Ovary (tissue), 9 donors: Measurements from ENCODE around the gene GSTT4. TPM values are rescaled to one million over a fixed set of nuclear protein-coding genes. Genes with fewer than 3 reads are reported as not detected.
A peak's percentile ranks its signal among the peaks of the same experiment; 100 is the strongest.
"Not testable (repeated sequence)": the region's sequence is repeated elsewhere in the genome, so short reads cannot be mapped to it uniquely, and the experiment has no call there.

Experiments
- DNase-seq, 5 donors: peaks; one replicate each; pipeline ENCODE4 v3.0.0-alpha.2; 2019 to 2020
- H3K27ac ChIP-seq, 2 donors: fragments of 200-600 bp; one replicate each; pipeline versions ENCODE4 v1.5.1 to v1.8.0; 2019 to 2022
- H3K27me3 ChIP-seq: fragments of 200-600 bp; one replicate; pipeline ENCODE4 v1.8.0; 2022
- H3K36me3 ChIP-seq: fragments of 200-600 bp; sonication (generic); one replicate; pipeline ENCODE4 v1.5.1; 2019
- H3K4me1 ChIP-seq: one replicate; pipeline ENCODE4 v1.8.1; 2013; ENCODE audit warnings: mild to moderate bottlenecking, moderate library complexity; ENCODE audit not compliant: insufficient read depth
- H3K4me3 ChIP-seq: fragments of 200-600 bp; sonication (generic); one replicate; pipeline ENCODE4 v1.5.1; 2017
- H3K9me3 ChIP-seq, 2 donors: fragments of 200-600 bp in 1 of 2; sonication (generic) in 1 of 2; one replicate each; pipeline versions ENCODE4 v1.5.1 to v1.8.1; 2013 to 2019; ENCODE audit warnings: mild to moderate bottlenecking in 1 of 2, moderate library complexity in 1 of 2
- WGBS, 3 donors: extraction: QIAGEN DNeasy Blood & Tissue Kit in 1 of 3; methylation state at CpG; one replicate each; pipeline versions ENCODE4 v1.1.5 to v1.1.7; 2013 to 2017; 5-methylcytosine and 5-hydroxymethylcytosine counted together
- intact Hi-C, 4 donors: fragments of 100-400 bp; cut with DNase I; formaldehyde crosslinking; loops; one replicate each; pipeline versions ENCODE4 v1.11.0 to v1.15.1; 2022 to 2023
- polyA plus RNA-seq, 2 donors: library from polyadenylated mRNA; stranded (reverse); fragments of 200-250 nt in 1 of 2; fragments of 350-450 nt in 1 of 2; fragmentation: Illumina TruSeq in 1 of 2; extraction: RNeasy Lipid Tissue Mini Kit (QIAGEN cat#74804) in 1 of 2; gene quantifications; one replicate each; pipeline ENCODE4 v1.2.3, GENCODE V29; 2013 to 2014
- total RNA-seq, 7 donors: library from RNA; depleted of rRNA in 2 of 7; stranded (reverse); fragments of >200 nt in 2 of 7; fragmentation: NEBNext Ultra II Directional in 3 of 7; extraction: Animal tissue kit (Norgen Biotek cat#: 25700) in 3 of 7; gene quantifications; one replicate each; pipeline versions ENCODE4 v1.1.0 to v1.2.4, GENCODE V29; 2016 to 2023
- TF ChIP-seq, protein P1 (sequence below), 3 donors: fragments of 450-650 bp in 2 of 3; fragments of 200-600 bp in 1 of 3; IDR thresholded peaks; one replicate each; pipeline versions ENCODE4 v1.5.1 to v1.8.0; 2016 to 2022; ENCODE audit warnings: antibody characterized with exemption in 3 of 3, mild to moderate bottlenecking in 1 of 3
- donor health status: DM: no; HTN: no; CAD: no; lungs with moderate emphysema.
- donor health status: DM: no; HTN: no; CAD: no.
- donor health status: Bipolar disorder and iron deficiency.
- donor health status: DM: yes; HTN: yes; CAD: no.
- donor health status: DM: no; HTN: no; CAD: no.
- donor health status: DM: yes; HTN: yes; CAD: no.

The GSTT4 gene
- total and polyA plus RNA-seq, 9 donors, result not detected

DNA sequence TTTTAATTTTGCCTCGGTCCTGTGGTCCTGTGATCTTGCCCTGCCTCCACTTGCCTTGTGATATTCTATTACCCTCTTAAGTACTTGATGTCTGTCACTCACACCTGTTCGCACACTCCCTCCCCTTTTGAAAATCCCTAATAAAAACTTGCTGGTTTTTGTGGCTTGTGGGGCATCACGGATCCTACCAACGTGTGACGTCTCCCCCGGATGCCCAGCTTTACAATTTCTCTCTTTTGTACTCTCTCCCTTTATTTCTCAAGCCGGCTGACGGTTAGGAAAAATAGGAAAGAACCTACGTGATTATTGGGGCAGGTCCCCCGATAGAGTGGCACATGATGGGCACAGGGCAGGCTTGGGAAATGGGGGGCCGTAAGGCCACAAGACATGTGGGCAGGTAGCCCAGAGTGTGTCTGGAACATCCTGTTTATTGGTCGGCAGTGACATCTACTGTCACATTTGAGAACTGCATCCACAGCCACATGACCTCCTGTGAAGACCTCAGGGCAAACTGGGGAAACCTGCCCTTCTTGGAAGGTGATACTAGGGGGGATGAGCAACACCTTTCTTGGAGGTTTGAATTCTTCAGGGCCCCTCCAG is 48.9 kb downstream of the GSTT4 start:
- not testable (repeated sequence) for H3K4me1 ChIP-seq, H3K36me3 ChIP-seq, H3K9me3 ChIP-seq, H3K4me3 ChIP-seq, H3K27ac ChIP-seq, H3K27me3 ChIP-seq
- intact Hi-C loops, result loop anchor here in 2 of 4 donors (10.0 kb wide), 2 partner anchors 92 to 218 kb away; no protein-coding TSS in a partner anchor
- peak; percentile 70 to 88 (median 79) for DNase-seq
- 18 to 25% (median 23%) methylated on average over 12 of the region's 12 CpGs for WGBS, 3 donors
- TF ChIP-seq, protein P1, sequence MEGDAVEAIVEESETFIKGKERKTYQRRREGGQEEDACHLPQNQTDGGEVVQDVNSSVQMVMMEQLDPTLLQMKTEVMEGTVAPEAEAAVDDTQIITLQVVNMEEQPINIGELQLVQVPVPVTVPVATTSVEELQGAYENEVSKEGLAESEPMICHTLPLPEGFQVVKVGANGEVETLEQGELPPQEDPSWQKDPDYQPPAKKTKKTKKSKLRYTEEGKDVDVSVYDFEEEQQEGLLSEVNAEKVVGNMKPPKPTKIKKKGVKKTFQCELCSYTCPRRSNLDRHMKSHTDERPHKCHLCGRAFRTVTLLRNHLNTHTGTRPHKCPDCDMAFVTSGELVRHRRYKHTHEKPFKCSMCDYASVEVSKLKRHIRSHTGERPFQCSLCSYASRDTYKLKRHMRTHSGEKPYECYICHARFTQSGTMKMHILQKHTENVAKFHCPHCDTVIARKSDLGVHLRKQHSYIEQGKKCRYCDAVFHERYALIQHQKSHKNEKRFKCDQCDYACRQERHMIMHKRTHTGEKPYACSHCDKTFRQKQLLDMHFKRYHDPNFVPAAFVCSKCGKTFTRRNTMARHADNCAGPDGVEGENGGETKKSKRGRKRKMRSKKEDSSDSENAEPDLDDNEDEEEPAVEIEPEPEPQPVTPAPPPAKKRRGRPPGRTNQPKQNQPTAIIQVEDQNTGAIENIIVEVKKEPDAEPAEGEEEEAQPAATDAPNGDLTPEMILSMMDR (IDR thresholded peaks at IDR 0.05), result peak; percentile 62 to 91 (median 83)

DNA sequence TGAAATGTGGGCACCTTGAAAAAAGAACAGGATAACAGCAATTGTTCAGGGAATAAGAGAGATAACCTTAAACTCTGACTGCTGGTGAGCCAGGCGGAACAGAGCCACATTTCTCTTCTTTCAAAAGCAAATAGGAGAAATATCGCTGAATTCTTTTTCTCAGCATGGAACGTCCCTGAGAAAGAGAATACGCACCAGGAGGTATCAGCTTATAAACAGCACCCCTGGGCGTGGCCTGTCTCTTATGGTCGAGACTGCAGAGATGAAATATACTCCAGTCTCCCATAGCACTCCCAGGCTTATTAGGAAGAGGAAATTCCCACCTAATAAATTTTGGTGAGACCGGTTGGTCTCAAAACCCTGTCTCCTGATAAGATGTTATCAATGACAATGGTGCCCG is 49.4 kb downstream of the GSTT4 start:
- H3K36me3 ChIP-seq, H3K27me3 ChIP-seq, DNase-seq, H3K4me1 ChIP-seq, H3K27ac ChIP-seq, H3K9me3 ChIP-seq, H3K4me3 ChIP-seq: not testable (repeated sequence)
- intact Hi-C loops, result loop anchor here in 2 of 4 donors (10.0 kb wide), 2 partner anchors 91 to 219 kb away; no protein-coding TSS in a partner anchor
- 57 to 68% (median 64%) methylated on average over 6 to 8 of the region's 8 CpGs for WGBS, 3 donors

DNA sequence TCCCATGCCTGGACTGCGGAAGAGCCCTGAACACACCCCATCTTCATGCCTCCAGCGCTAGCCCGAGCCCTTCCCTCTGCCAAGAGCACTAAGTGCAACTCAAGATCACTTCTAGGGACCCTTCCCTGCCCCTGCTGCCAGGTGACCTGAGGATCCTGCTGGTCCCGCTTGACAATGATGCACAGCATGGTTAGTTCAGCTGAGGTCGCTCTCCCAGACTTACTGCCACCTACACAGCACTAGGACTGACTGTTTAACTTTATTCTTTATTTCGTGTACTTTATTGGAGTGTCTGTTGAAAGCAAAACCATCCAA is 50.3 kb downstream of the GSTT4 start:
- 67 to 86% (median 80%) methylated on average over 5 to 6 of the region's 6 CpGs for WGBS, 3 donors
- DNase-seq, H3K4me3 ChIP-seq, H3K27me3 ChIP-seq, H3K27ac ChIP-seq, H3K4me1 ChIP-seq, H3K36me3 ChIP-seq, H3K9me3 ChIP-seq: not testable (repeated sequence)
- intact Hi-C loops, result loop anchor here in 2 of 4 donors (10.0 kb wide), 2 partner anchors 90 to 220 kb away; no protein-coding TSS in a partner anchor

DNA sequence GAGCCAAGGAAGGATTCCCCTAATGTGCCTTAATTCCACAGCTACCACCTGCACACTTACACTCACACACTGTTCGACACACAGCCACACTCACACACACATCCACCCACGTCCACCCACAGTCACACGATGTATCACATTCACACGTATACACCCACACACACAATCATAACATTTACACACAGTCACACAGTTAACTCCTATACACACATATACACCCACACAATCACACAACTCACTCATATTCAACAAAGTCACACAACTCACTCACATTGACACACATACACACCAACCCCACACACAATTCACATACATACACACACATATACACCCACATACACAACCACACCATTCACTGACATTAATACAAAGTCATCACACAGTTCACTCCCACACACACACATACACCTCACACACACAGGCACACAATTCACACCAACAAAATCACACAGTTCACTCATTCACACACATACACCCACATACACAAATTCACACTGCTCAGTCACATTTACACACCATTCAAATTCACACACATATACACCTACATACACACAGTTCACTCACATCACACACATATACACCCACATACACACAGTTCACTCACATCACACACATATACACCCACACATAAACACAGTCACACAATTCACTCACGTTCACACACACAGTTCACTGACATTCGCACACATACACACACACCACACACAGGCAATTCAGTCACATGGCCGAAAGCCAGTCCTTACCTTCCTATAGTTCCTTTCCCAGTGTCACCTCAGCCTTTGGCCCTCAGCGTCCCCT is 50.9 kb downstream of the GSTT4 start:
- not testable (repeated sequence) for H3K4me3 ChIP-seq, H3K4me1 ChIP-seq, H3K9me3 ChIP-seq, H3K27ac ChIP-seq, H3K36me3 ChIP-seq, DNase-seq, H3K27me3 ChIP-seq
- 68 to 78% (median 75%) methylated on average over 8 of the region's 8 CpGs for WGBS, 3 donors
- intact Hi-C loops, result loop anchor here in 2 of 4 donors (10.0 kb wide), 2 partner anchors 90 to 220 kb away; no protein-coding TSS in a partner anchor

DNA sequence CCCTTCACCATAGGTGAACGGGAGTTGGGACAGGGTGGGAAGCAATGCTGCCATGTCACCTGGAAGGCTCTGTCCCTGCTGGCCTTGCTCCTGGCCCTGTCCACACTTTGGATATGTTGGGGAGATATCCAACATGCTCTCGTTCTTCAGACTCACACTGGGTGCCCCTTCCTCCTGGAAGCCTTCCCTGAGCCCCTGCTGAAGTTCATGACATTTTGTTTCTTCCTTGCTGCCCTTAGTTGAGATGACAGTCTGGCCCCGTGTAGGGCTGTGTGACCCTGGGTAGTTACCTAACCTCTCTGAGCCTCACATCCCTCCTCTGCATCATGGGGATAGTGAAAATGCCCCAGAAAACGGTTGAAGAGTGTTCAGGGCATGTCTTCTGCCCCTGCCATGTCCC is 51.8 kb downstream of the GSTT4 start:
- 68 to 72% (median 69%) methylated on average over 4 of the region's 4 CpGs for WGBS, 3 donors

DNA sequence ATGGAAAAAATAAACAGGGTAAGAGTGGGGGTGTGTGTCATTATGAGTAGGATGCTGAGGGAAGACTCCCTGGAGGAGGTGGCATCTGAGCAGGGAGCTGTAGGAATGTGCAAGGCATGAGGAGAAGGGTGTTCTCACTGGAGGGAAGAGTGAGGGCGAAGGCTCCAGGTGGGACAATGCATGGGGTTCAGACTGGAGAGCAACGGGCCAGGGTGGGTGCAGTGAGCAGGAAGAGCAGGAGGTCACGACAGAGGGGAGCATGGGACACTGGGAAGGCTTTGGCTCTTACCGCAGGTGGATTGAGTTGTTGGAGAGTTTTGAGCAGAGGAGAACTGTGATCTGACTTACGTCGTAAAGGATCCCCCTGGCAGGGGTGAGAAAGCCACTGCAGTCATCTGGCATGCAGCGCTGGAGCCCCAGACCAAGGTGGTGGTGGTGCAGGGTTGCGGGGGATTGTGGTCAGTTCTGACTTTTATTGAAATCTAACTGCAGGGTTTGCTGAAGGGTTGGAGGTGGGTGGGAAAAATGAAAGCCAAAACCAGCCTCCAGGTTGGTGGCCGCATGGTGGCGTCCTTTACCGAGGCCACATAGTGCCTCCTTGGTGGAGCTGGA is 52.4 kb downstream of the GSTT4 start:
- DNase-seq, result peak in 1 of 5 donors; percentile 12

More for the DNA sequence above, 51.8 kb downstream of the GSTT4 start:
- intact Hi-C loops, result loop anchor here in 2 of 4 donors (10.0 kb wide), 2 partner anchors 89 to 221 kb away; no protein-coding TSS in a partner anchor
- H3K36me3 ChIP-seq, H3K27ac ChIP-seq, DNase-seq, H3K4me3 ChIP-seq, H3K27me3 ChIP-seq, H3K4me1 ChIP-seq, H3K9me3 ChIP-seq: not testable (repeated sequence)

DNA sequence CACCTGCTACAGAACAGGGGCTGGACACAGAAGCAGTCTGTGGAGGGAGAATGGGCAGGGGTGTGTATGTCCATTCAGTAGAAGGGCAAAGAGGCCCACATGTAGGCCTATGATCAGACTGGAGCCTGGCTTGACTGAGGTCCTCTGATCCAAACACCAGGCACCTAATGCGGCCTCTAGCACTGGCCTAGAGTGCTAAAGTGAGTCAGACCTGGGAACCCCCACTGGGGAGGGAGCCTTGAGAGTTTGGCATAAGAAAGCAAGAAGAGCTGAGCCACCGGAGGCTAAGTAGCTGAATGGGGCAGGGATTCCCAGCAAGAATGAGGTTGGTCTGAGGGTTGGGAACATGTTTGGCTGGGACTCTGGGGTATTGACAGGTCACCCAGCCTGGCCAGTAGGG is 53.9 kb downstream of the GSTT4 start:
- H3K4me1 ChIP-seq, H3K36me3 ChIP-seq, H3K4me3 ChIP-seq, H3K27ac ChIP-seq, DNase-seq, H3K9me3 ChIP-seq, H3K27me3 ChIP-seq: not testable (repeated sequence)
- intact Hi-C loops, result loop anchor here in 2 of 4 donors (10.0 kb wide), 2 partner anchors 87 to 223 kb away; no protein-coding TSS in a partner anchor
- 73 to 100% (median 86%) methylated on average over 2 of the region's 2 CpGs for WGBS, 3 donors

More for the DNA sequence above, 52.4 kb downstream of the GSTT4 start:
- not testable (repeated sequence) for H3K4me3 ChIP-seq, H3K36me3 ChIP-seq, H3K27ac ChIP-seq, H3K4me1 ChIP-seq, H3K27me3 ChIP-seq, H3K9me3 ChIP-seq
- WGBS, 3 donors, result 68 to 72% (median 69%) methylated on average over 11 of the region's 11 CpGs
- intact Hi-C loops, result loop anchor here in 2 of 4 donors (10.0 kb wide), 2 partner anchors 88 to 222 kb away; no protein-coding TSS in a partner anchor

DNA sequence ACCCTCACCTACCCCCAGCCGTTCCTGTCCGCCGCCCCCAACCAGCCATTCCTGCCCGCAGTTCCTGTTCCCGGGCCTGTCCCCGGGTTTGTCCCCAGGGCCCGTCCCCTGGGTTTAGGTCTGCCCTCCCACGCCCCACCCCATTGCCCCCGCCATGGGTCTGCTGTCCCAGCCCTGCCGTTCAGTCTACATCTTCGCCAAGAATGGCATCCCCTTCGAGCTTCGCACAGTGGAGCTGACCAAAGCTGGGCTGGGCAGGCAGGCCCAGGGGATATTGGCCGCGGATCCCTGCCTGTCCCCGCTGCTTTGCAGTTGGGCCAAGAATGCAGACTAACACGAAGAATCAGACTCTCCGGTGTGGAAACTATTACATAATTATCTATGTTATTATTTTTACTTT is 55.5 kb downstream of the GSTT4 start:
- not testable (repeated sequence) for DNase-seq, H3K4me3 ChIP-seq, H3K27ac ChIP-seq, H3K9me3 ChIP-seq, H3K36me3 ChIP-seq, H3K27me3 ChIP-seq, H3K4me1 ChIP-seq
- 82 to 86% (median 83%) methylated on average over 16 to 18 of the region's 18 CpGs for WGBS, 3 donors
- intact Hi-C loops, result loop anchor here in 2 of 4 donors (10.0 kb wide), 2 partner anchors 85 to 225 kb away; no protein-coding TSS in a partner anchor
